ENCODE measurements around the gene CDK4. TPM values are rescaled to one million over a fixed set of nuclear protein-coding genes. Genes with fewer than 3 reads are reported as not detected.
A peak's percentile ranks its signal among the peaks of the same experiment; 100 is the strongest.

The CDK4 gene
- total and polyA plus RNA-seq, 2 of the 4 experiments (the other 2 are of a cell fraction): 261 to 297 TPM

GRCh38 chr12:57726151-57726883 lies 25.8 kb downstream of the CDK4 start:
- peak overlapping the region; percentile 92 for H3K23ac ChIP-seq (ENCODE audit: low read depth, low read length)
- peak overlapping the region; percentile 90; the same call in 1 of the 2 replicates for H2AK5ac ChIP-seq (ENCODE audit: low read depth, low read length)
- WGBS, 2 experiments (ENCODE audit: extremely low coverage in 2 of 2, insufficient read length in 1 of 2): 3% methylated on average over 45 of the region's 79 CpGs; no CpG with 5 or more reads in 1 of the 2 experiments
- H3K4ac ChIP-seq (ENCODE audit: low read depth, low read length): peak overlapping the region; percentile 97
- peak overlapping the region; percentile 68; the same call in 1 of the 2 replicates for H2BK120ac ChIP-seq (ENCODE audit: low read depth, low read length)
- H3K36me3 ChIP-seq (ENCODE audit: control insufficient read depth, insufficient read depth, low read length): peaks cover 6% of the 10 kb centered on the region; the same call in 1 of the 2 replicates
- 0 out of 2 replicates have a peak, but pooled peaks cover 4% of the 10 kb centered on the region for H3K4me1 ChIP-seq (ENCODE audit: control insufficient read depth, insufficient read depth, low read length)
- H3K9me1 ChIP-seq (ENCODE audit: insufficient read depth, low read length): peaks cover 6% of the 10 kb centered on the region; the same call in 1 of the 2 replicates
- dilution Hi-C loops (cut with HindIII; ENCODE audit: low sequenced_read_pairs, unreplicated experiment): no loop called here
- peak overlapping the region; percentile 100 for H2AFZ ChIP-seq (replicated peaks; ENCODE audit: low read length, poor library complexity)
- peak overlapping the region; percentile 90 for H4K5ac ChIP-seq (ENCODE audit: low read depth, low read length)
- peak overlapping the region; percentile 99 for H2AK9ac ChIP-seq (replicated peaks; ENCODE audit: low read depth, low read length, poor library complexity)
- no peak overlapping the region for H2BK20ac ChIP-seq (ENCODE audit: low read depth, low read length)
- peaks cover 0 to 17% of the 10 kb centered on the region in 2 experiments; a peak in 1 of 4 replicates for H3K79me1 ChIP-seq (ENCODE audit: low read depth in 1 of 2, low read length in 2 of 2)
- H3K27me3 ChIP-seq (ENCODE audit: control insufficient read depth, insufficient read depth, low read length): peaks cover 5% of the 10 kb centered on the region; the same call in 1 of the 2 replicates
- BruUV-seq (replicated peaks): no TSS peak
- peak overlapping the region; percentile 92 for H3K9ac ChIP-seq (ENCODE audit: low read depth, low read length)
- peaks cover 9% of the 10 kb centered on the region; the same call in 1 of the 2 replicates for H4K20me1 ChIP-seq (ENCODE audit: insufficient read depth, low read length)
- ChIA-PET CTCF (interaction anchor here (1.1 to 1.2 kb wide), 3 partner anchors 10 to 33 kb away, joined by 3 to 4 read pairs (median 3); partner anchors contain the start of gene OS9), POLR2A (ENCODE audit: unreplicated experiment) (interaction anchor here (0.6 to 1.2 kb wide), 2 partner anchors 9 to 18 kb away, joined by 3 to 5 read pairs; partner anchors contain the start of gene TSPAN31)
- in situ Hi-C loops (cut with MboI; ENCODE audit: low sequenced_read_pairs): no loop called here
- peak overlapping the region; percentile 70 for H3K4me3 ChIP-seq (ENCODE audit: insufficient read depth, low read depth, low read length)
- peak overlapping the region; percentile 65 for H3K18ac ChIP-seq (ENCODE audit: low read depth, low read length)
- peak overlapping the region; percentile 74 for H2BK5ac ChIP-seq (ENCODE audit: low read depth, low read length, poor library complexity, severe bottlenecking)
- ATAC-seq (ENCODE audit: low read depth) (peak; percentile 93), DNase-seq (peak; percentile 76)
- H3K14ac ChIP-seq (replicated peaks; ENCODE audit: low read depth, low read length): peak overlapping the region; percentile 100
- H2BK15ac ChIP-seq (ENCODE audit: low read depth, low read length): peak overlapping the region; percentile 89; the same call in 2 of the 3 replicates
- peak overlapping the region; percentile 93 for H3K56ac ChIP-seq (ENCODE audit: extremely low read depth, insufficient read depth, low read length)
- peak overlapping the region; percentile 79 for H3K4me2 ChIP-seq (ENCODE audit: low read depth, low read length)
- peak overlapping the region; percentile 95 to 96 for H4K8ac ChIP-seq (ENCODE audit: low read depth in 2 of 2, low read length in 2 of 2)
- intact Hi-C loops (cut with micrococcal nuclease): no loop called here
- no peaks in the 10 kb centered on the region for H3K9me3 ChIP-seq (ENCODE audit: control insufficient read depth, insufficient read depth, low read length)
- H4K91ac ChIP-seq (ENCODE audit: insufficient read depth, low read depth, low read length): peak overlapping the region; percentile 98
- H3K27ac ChIP-seq (ENCODE audit: insufficient read depth, low read length): peak overlapping the region; percentile 80
- TF ChIP-seq RFX5 (IDR thresholded peaks at IDR 0.05; ENCODE audit: low read depth, low read length) (no peak), MXI1 (IDR thresholded peaks at IDR 0.05; ENCODE audit: borderline replicate concordance, low read depth, low read length) (peak; percentile 59), POLR2A (IDR thresholded peaks at IDR 0.05; ENCODE audit: low read depth, low read length) (no peak; the same call in none of the 2 replicates), MAZ (IDR thresholded peaks at IDR 0.05; ENCODE audit: borderline replicate concordance, low read depth, low read length) (peak; percentile 16; the same call in 1 of the 2 replicates), CEBPB (IDR thresholded peaks at IDR 0.05; ENCODE audit: low read depth, low read length) (no peak), CHD1 (IDR thresholded peaks at IDR 0.05; ENCODE audit: low read depth, low read length) (no peak), BHLHE40 (IDR thresholded peaks at IDR 0.05; ENCODE audit: low read depth, low read length) (peak; percentile 67), SMC3 (IDR thresholded peaks at IDR 0.05; ENCODE audit: low read depth, low read length) (peak; percentile 52), FOS (IDR thresholded peaks at IDR 0.05; ENCODE audit: low read depth, low read length) (no peak), RAD21 (IDR thresholded peaks at IDR 0.05; ENCODE audit: low read length) (peak; percentile 57), RCOR1 (IDR thresholded peaks at IDR 0.05; ENCODE audit: insufficient replicate concordance, low read length) (peak; percentile 18)
- TF ChIP-seq, protein P1, sequence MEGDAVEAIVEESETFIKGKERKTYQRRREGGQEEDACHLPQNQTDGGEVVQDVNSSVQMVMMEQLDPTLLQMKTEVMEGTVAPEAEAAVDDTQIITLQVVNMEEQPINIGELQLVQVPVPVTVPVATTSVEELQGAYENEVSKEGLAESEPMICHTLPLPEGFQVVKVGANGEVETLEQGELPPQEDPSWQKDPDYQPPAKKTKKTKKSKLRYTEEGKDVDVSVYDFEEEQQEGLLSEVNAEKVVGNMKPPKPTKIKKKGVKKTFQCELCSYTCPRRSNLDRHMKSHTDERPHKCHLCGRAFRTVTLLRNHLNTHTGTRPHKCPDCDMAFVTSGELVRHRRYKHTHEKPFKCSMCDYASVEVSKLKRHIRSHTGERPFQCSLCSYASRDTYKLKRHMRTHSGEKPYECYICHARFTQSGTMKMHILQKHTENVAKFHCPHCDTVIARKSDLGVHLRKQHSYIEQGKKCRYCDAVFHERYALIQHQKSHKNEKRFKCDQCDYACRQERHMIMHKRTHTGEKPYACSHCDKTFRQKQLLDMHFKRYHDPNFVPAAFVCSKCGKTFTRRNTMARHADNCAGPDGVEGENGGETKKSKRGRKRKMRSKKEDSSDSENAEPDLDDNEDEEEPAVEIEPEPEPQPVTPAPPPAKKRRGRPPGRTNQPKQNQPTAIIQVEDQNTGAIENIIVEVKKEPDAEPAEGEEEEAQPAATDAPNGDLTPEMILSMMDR (conservative IDR thresholded peaks at IDR 0.05; ENCODE audit: low read depth, low read length): peak; percentile 85
- TF ChIP-seq, protein P2, sequence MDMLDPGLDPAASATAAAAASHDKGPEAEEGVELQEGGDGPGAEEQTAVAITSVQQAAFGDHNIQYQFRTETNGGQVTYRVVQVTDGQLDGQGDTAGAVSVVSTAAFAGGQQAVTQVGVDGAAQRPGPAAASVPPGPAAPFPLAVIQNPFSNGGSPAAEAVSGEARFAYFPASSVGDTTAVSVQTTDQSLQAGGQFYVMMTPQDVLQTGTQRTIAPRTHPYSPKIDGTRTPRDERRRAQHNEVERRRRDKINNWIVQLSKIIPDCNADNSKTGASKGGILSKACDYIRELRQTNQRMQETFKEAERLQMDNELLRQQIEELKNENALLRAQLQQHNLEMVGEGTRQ (IDR thresholded peaks at IDR 0.05; ENCODE audit: low read depth, low read length): peak; percentile 73

Measured in IMR-90 (cell line).